ENCODE measurements around the gene EDIL3.

GRCh38 chr5:84016085-84016484 lies 368.6 kb downstream of the EDIL3 start:
- no peak for TF ChIP-seq EZH2 (IDR thresholded peaks at IDR 0.05; ENCODE audit: borderline replicate concordance)
- TF ChIP-seq, protein P1, sequence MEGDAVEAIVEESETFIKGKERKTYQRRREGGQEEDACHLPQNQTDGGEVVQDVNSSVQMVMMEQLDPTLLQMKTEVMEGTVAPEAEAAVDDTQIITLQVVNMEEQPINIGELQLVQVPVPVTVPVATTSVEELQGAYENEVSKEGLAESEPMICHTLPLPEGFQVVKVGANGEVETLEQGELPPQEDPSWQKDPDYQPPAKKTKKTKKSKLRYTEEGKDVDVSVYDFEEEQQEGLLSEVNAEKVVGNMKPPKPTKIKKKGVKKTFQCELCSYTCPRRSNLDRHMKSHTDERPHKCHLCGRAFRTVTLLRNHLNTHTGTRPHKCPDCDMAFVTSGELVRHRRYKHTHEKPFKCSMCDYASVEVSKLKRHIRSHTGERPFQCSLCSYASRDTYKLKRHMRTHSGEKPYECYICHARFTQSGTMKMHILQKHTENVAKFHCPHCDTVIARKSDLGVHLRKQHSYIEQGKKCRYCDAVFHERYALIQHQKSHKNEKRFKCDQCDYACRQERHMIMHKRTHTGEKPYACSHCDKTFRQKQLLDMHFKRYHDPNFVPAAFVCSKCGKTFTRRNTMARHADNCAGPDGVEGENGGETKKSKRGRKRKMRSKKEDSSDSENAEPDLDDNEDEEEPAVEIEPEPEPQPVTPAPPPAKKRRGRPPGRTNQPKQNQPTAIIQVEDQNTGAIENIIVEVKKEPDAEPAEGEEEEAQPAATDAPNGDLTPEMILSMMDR (IDR thresholded peaks at IDR 0.05; ENCODE audit: poor library complexity): no peak
- TF ChIP-seq EZH2phosphoT487 (IDR thresholded peaks at IDR 0.05; ENCODE audit: low read depth, severe bottlenecking, unreplicated experiment): no peak

All from hepatocyte (in vitro differentiated cells).